Stimulated activated CD4-positive, alpha-beta T cell treated with anti-CD3 and anti-CD28 coated beads, TNF-alpha, amount 100 ng/mL, for 48 hours (primary cell): Measurements from ENCODE around the gene CCT6B.
A peak's percentile ranks its signal among the peaks of the same experiment; 100 is the strongest.
"Not testable (repeated sequence)": the region's sequence is repeated elsewhere in the genome, so short reads cannot be mapped to it uniquely, and the experiment has no call there.

Experiments
- DNase-seq, 3 donors: peaks; one replicate each; pipeline ENCODE4 v3.0.0-alpha.2; 2020; ENCODE audit warnings: low read depth in 3 of 3

Gene CCT6B

DNA sequence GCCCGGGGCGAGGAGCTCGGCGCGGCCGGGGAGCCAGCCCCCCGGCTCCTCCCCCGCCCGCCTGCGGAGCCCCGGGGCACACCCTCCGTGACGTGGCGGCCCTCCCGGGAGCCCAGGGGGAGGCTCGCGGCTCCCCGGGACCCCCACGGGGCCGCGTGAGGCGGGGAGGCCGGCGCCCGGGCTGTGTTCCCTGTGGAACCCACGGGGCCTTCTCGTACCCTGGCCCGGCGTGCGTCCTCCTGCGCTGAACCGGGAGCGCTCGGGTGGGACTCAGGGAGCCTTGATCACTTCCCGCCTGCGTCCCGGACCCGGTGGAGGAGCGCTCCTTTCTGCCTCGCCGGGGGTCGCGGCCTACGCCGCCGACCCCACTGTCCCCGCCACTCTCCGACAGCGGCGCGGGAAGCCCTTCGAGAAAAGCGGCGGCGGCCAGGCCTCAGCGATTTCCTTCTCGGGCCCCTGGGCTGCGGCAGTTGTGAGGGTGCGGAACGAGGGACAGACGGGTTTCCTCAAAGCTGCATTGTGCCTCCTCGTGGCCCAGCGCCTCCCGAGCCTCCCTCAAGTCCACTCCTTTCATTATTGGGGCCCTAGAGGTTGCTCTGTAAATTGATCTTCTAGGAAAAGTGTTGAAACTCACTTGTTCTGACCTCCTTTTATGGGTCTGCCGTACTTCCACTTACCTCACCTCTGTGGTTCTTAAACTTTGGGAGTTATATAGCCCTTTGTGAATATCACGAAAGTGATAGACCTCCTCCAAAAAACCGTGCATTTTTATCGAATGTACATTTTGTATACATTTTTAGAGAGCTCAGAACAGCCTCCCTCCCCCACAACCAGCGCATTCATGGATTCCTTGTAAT lies 19.6 kb upstream of the CCT6B start:
- DNase-seq = peak; percentile 43 to 64 (median 50)

DNA sequence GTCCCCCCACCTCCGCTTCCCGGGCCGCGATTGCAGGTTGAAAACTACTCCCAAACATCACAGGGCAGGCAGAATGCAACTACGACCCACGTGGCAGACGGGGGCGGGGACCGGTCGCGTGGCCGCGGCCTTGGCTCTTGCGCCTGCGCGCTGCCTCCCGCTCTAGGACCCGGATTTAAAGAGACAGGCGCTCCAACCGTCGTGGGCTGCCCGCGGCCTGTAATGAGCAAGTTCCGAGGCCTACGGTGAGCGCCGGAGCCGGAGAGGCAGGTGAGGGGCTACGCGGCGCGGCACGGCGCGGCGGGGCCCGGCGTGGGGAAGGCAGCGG lies 19.1 kb upstream of the CCT6B start, which contains the start of gene LIG3:
Gene LIG3, plus strand, starts transcription at position 160 of the 328 bp plus-strand sequence. CDS start 2,494 bp downstream, outside the sequence.
- DNase-seq = peak; percentile 83 to 94 (median 90)

DNA sequence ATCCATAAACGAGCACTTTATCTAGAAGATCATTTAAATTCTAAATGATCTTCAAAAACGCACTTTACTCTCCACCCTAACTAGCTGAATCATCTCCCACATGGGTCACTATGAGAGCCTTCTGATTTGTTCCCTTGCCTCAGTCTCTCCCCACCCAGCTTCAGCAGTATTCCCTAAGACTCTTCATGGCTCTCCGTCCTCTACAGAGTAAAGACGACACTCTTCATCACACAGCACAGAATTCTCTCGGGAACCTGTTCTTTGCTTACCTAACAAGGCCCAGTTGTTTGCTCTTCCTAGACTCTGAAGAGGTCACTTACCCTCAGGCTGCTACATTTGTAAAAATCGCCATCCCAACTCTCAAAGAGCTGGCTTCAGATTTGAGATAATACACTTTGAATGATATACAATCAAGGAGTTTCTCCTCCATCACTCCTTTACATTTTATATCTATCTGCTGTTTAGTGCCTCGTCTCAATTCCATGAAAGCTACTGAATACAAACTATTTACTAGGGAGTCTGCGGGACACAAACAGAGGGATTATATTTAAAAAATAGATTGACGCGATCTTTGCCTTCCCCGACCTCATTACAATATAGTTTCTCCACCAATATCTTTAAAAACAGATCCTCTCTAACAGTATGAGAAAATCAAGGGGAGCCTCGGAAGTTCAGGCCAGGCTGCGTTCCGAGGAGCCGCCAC lies 18.5 kb upstream of the CCT6B start:
- DNase-seq = no peak

DNA sequence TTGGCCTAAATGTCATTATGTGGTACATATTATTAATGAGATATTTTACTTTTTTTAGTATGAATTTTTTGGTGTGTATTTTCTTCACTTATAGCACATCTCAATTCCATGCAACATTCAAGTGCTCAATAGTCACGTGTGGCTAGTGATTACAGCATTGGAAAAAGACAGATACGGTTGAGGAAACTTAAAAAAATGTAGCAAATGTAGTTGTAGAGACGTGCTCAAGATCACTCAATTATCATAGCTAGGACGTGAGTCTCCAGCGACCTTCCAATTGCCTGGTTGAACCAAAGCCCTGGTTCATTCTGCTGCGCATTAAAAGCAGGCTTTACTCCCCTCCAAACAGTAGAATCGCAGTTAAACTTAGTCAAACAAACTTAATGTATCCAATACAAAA lies 17.9 kb upstream of the CCT6B start:
- no peak for DNase-seq

DNA sequence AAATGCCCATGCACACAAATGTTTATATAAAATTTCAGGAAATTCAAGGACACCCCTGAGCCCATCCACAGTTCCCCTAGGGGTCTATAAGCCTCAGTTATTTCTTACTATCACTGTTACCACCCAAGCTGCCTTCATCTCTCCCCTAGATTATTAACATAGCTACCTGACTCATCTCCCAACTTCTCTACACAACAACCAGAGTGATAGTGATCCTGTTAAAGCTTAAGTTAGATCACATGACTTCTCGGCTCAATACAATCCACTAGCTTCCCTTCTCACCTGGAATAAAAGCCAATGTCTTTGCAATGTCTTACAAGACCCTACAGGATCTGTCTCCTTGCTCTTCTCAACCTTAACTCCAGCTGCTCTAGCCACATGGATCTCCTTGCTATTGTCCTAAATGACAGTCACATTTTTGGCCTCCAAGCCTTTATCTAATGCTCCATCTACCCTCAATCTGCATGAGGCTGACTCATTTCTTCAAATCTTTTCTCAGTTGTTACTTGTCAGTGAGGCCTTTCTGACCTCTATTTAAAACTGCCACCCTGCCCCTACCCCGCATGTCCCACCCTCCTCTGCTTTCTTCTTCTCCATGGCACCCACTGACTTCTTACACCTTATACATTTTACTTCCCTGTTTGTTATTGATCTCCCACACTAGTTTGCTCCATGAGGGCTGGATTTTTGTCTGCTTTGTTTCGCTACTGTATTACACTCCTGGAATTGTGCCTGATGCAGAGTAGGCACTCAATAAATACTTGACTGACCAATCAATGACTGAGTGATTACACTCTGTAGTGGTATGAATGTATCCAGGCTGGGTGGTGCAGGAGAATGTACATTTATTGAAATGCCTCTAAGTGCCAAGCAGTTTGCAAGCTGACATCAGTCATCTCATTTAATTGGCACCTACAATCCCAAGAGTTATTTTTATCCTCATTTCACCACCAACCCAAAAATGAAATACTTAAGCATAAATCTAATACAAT lies 13.8 kb upstream of the CCT6B start:
- DNase-seq = no peak

DNA sequence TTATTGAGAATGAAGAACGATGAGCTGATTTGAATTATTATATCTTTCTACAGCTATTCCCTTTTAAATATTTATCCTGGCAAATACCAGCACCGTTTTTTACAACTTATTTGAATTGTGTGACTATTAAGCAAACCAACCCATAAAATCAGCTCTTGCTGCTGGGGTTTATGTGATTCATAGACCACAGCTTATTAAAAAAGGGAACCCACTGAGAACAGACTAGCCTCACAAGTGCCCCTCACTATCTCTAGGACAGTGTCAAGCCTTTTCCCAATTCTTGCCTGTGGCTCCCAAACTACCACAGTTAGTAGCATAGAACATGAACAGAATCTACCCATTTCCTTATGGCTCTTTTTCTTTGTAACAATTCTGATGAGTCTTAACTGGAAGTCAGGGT lies 12.9 kb upstream of the CCT6B start:
- DNase-seq = no peak

DNA sequence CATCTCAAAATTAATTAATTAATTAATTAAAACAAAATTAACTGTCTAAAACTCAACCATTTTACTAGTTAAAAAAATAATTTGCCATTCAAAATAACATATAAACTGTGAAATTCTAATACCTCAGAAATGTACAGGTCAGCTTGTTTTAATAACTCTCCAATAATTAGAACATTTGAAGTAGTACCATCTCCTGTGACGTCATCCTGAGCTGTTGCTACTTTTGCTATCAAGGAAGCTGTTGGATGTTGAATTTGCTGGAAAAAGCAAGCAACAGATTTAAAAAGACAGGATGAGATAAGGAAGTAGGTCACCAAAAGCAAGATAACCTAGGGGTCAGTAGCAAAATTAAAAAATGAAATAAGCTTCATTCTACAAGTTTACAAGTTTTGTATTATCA lies 2.8 kb downstream of the CCT6B start:
- DNase-seq = no peak

DNA sequence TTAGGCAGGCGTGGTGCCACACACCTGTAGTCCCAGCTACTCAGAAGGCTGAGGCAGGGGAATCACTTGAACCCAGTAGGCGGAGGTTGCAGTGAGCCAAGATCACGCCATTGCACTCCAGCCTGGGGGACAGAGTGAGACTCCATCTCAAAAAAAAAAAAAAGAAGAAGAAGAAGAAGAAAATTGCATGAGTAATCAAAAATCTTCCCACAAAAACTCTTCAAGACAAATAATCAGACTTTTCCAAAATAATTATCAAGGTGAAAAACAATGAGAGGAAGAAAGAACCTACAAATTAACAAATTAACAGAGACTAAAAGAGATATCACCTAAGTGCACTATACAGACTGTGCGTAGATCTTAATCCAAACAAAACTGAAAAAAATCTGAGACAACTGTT lies 10.5 kb downstream of the CCT6B start:
- not testable (repeated sequence) for DNase-seq

DNA sequence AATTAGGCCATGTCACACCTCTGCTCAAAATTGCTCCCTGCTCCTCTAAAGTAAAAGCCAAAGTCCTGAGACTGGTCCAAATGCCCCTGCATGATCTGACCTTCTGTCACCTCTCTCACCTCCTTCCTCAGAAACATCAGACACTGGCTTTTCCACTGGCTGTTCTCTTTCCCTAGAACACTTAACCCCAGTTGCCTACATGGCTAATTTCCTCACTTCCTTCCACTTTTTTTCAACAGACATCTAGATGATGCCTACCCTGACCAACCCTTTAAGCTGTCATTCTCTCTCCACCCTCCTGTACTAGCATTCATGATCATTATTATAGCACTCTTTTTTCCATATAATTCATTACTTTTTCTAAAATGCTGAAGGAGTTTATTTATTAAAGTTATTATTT lies 31.0 kb downstream of the CCT6B start:
- DNase-seq = no peak

DNA sequence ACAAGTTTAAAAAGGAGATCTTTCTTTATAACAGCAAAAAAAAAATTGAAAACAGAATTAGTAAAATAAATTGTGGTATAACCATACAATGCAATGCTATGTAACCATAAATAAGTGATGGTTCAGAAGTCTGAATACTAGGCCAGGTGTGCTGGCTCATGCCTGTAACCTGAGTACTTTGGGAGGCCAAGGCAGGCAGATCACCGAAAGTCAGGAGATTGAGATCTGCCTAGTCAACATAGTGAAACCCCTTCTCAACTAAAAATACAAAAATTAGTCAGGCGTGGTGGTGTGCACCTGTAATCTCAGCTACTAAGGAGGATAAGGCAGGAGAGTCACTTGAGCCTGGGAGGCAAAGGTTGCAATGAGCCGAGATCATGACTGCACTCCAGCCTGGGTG lies 34.6 kb downstream of the CCT6B start:
- DNase-seq = no peak

DNA sequence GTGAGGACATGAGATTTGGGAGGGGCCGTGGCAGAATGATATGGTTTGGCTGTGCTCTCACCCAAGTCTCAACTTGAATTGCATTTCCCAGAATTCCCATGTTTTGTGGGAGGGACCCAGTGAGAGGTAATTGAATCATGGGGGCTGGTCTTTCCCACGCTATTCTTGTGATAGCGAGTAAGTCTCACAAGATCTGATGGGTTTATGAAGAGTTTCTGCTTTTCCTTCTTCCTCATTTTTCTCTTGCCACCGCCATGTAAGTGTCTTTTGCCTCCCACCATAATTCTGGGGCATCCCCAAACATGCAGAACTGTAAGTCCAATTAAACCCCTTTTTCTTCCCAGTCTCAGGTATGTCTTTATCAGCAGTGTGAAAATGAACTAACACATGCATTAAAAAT lies 40.6 kb downstream of the CCT6B start:
- no peak for DNase-seq

DNA sequence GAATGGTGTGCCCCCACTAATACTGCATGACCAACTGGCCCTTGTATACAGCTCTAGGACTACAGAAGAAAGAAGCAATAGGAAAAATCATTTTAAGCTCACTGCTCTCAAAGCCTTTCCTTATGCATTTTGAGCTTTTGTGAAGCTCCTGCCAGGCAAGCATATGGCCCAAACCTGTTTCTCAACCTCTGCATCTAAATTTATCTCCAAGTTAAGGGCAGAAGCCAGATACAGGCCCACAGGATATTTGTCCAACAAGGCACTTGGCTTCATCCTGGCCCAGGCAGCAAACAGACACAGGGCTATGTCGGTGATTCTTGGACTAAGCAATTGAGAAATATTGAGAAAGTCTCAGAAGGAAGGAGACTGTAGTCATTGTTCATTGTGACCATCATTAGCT lies 43.9 kb downstream of the CCT6B start:
- no peak for DNase-seq

DNA sequence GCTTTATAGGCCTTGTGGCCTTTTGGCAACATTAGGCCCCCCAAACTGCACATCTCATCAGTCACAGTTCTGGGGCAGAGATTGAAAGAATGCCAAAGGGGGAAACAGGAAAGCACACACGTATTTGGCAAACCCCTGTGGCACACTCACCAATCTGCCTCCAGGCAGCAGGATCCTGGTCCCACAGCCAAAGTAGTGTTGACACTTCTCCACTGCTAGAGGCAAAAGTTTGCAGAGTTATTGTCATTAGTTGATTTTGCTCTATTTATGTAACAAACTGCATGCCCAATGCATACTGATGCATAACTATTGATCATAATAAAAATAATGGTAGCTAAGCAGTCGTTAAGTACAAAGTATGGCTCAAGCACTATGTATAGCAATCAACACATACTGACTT lies 45.1 kb downstream of the CCT6B start:
- no peak for DNase-seq

DNA sequence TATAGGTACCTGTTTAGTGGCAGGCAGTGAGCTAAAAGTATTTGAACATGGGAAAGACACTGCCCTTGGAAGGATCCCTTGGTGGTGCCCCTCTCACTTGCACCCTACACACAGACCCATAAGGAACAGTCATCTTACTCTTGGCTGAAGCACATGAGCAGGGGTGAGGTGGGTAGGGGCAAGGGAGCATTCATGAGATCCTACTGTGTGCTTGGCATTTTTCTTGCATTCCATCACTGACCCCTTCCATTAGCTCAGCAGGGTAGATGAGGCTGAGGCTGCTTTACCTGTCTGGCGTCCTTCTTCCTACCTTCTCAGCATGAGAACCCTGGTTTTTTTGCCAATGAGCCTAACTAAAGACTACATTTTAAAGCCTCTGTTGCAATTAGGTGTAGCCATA lies 48.3 kb downstream of the CCT6B start:
- no peak for DNase-seq

DNA sequence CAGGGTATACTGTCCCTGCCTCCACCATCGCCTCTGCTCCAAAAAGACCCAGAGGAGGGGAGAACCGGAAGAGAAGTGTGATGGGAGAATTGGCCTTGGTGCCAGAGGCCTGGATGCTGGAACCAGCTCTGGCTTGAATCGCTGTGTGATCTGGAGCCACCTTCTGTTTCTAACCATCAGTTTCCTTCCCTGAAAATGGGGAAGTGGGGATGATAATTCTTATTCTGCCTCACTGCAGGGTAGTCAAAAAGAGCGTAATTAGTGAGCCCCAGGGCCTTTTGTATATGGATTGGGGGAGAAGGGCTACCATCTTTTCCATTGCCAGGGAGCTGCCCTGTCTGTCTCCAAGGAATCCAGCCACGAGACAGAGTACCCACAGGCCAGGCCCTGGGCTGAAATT lies 52.2 kb downstream of the CCT6B start:
- no peak for DNase-seq

DNA sequence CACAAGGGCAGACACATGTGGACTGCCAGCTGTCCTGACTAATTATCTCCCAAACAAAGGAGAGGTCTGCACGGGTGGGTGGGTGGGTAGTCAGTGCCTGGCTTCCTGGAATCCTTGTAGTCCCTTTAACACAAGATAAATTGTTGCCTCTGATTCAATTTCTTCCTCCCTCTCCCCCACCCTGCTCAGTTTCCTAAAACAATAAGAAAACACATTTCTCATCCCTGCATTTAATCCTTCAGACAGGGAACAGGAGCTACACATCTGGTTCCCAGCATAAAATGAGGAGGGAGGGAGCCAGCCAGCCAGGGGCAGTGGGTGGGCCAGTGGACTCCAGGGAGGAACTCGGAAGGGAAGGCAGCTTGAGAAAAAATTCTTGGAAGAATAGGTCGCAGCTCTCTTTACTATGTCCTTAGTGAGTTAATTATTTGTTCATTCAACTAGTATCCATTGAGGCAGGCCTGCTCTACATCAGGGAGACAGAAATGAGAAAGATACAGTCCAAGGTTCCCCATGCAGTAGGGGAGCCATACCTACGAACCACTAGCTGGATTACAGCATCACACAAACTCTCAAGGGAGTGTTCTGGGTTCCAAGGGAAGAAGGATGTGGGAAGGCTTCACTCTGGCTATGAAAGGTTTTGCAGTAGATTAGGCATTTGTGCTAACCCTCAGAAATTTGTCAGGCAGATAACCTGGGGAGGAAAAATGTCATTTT lies 58.3 kb downstream of the CCT6B start:
- no peak for DNase-seq

DNA sequence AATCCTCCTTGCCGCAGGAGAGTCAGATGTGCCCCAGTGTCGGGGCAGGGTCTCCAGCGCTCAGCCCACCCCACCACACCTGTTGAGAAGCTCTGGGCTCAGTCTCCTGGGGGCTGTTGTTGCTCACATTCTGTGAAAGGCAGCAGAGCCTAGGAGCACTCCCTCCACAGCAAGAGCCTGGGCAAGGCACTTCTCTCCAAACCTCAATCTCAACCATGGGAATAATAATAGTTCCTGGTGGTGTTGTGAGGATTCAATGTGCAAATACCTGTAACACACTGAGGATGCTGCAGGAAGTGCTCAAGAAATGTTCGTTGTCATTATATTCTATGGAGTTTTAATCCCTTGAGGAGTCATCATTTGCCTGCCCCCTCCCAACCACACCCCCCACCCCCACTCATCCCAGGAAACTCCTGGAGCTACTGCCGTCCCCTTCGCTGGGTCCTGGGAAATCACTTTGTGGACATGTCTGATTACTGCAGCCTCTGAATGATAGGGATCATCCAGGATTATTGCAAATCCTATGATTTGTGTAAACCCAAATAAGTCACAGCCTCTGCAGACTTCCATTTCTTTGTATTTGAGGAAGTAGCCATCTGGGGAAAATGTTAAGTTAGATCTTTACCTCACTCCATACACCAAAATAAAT lies 61.5 kb downstream of the CCT6B start:
- no peak for DNase-seq

DNA sequence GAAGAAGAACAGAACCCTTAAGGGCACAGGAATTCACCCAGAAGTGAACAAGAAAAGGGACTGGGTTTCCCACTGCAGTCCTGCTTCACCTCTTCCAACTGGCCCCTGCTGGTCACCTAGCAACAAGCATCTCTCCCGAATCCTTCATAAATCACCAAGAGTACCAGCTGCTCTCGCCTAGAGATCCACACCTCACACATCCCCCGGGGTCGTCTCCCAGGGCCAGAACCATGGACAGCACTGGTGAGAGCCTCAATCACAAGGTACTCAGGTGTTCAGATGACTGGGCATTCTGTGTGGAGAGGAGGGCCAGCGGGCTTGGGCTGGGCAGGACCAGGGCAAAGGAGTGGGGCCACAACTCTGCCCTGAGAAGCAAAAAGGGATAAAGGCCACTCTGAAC lies 65.9 kb downstream of the CCT6B start:
- DNase-seq = no peak

DNA sequence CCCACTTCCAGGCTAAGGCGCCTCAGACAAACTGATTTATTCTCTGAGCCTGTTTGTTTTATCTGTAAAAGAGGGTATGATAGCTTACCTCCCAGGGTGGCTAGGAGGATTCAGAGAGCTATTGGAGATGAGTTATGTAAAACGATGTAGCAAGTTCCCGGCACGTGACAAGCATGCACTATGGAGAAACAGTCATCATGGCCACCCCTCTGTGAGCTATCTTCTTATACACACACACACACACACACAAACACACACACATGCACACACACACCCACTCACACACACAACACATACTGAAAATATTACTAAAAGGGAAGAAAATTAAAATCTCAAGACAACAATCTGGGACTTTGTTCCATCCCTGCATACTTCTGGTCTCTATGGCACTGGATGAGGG lies 66.3 kb downstream of the CCT6B start:
- DNase-seq = no peak

DNA sequence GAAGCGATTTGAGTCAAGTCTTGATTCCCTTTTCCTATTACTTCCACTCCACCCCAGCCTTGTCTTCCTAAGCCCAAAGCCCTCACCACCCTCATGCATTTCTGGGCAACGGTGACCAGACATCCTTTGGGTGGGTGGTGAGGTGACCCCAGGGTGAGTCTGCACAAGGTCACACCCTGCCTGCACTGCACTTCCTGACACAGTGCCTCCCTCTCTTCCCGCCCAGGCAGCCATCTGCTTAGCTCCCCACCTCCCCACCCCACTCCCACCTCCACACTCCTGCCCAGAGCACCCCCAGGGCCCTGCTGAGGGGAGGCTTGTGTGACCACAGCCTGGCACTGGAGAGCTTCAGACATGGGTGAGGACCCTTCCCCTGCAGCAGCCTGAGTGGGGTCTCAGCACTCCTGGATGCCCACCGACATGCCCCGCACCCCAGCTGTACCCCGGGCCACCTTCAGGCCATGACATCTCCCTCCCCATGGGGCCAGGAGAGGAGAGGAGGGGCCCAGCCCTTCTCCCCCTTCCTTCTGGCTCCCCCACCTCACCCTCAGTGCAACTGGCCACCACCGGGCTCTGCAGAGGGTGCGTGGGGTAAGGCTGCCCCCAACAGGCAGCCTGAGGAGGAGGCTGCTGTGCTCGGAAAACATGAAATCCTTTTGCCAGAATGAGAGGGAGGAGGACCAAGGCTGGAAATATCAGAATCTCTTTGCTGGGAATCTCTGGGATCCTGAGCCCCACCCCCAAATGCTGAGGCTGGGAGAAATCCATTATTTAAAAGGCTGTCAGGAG lies 68.6 kb downstream of the CCT6B start:
- peak in 2 of 3 donors; percentile 4 to 8 for DNase-seq
